Loucy (cell line): ENCODE measurements around the gene UBASH3A.

Experiments used
- H2AFZ ChIP-seq: fragments of 200-600 bp; sonication (generic); 2 replicates; pipeline ENCODE4 v1.6.0; 2016; ENCODE audit warnings: antibody characterized with exemption, mild to moderate bottlenecking, low read length, moderate library complexity
- H3F3A ChIP-seq: fragments of 200-600 bp; 2 replicates; pipeline ENCODE4 v1.6.0; 2016; ENCODE audit warnings: antibody characterized with exemption, low read depth, mild to moderate bottlenecking
- H3K27me3 ChIP-seq: fragments of 200-600 bp; sonication (generic); 2 replicates; pipeline ENCODE4 v1.6.1; 2014; ENCODE audit warnings: low read length, mild to moderate bottlenecking; ENCODE audit not compliant: insufficient read depth, poor library complexity, severe bottlenecking
- H3K36me3 ChIP-seq: fragments of 200-600 bp; sonication (generic); 2 replicates; pipeline ENCODE4 v1.6.1; 2016; ENCODE audit warnings: low read length; ENCODE audit not compliant: insufficient read depth
- H3K4me1 ChIP-seq: fragments of 200-600 bp; sonication (generic); 2 replicates; pipeline ENCODE4 v1.5.1; 2014; ENCODE audit warnings: low read length, mild to moderate bottlenecking; ENCODE audit not compliant: insufficient read depth, poor library complexity, severe bottlenecking
- H3K4me2 ChIP-seq: fragments of 200-600 bp; sonication (generic); 2 replicates; pipeline ENCODE4 v1.6.0; 2014; ENCODE audit warnings: antibody characterized with exemption, low read length, low read depth, mild to moderate bottlenecking; ENCODE audit not compliant: poor library complexity, severe bottlenecking
- H3K4me3 ChIP-seq: fragments of 200-600 bp; sonication (generic); 2 replicates; pipeline ENCODE4 v1.5.1; 2014; ENCODE audit warnings: low read length, mild to moderate bottlenecking, mixed read lengths; ENCODE audit not compliant: poor library complexity, severe bottlenecking
- H3K79me2 ChIP-seq: fragments of 200-600 bp; sonication (generic); 2 replicates; pipeline ENCODE4 v1.6.1; 2014; ENCODE audit warnings: low read length; ENCODE audit not compliant: insufficient read depth
- H3K9ac ChIP-seq: fragments of 200-600 bp; sonication (generic); 2 replicates; pipeline ENCODE4 v1.6.0; 2014; ENCODE audit warnings: mild to moderate bottlenecking, low read depth, low read length, moderate library complexity; ENCODE audit not compliant: poor library complexity, severe bottlenecking
- H3K9me2 ChIP-seq: fragments of 200-600 bp; sonication (generic); replicated peaks from 2 replicates; pipeline ENCODE4 v1.6.1; 2016; ENCODE audit warnings: low read depth, low read length, mixed read lengths
- H3K9me3 ChIP-seq: fragments of 200-600 bp; sonication (generic); 2 replicates; pipeline ENCODE4 v1.6.1; 2014; ENCODE audit warnings: mild to moderate bottlenecking, antibody characterized with exemption, low read length, low read depth; ENCODE audit not compliant: insufficient read depth
- H4K20me1 ChIP-seq: fragments of 200-600 bp; sonication (generic); 2 replicates; pipeline ENCODE4 v1.6.0; 2014; ENCODE audit warnings: antibody characterized with exemption, low read length, mild to moderate bottlenecking; ENCODE audit not compliant: insufficient read depth, poor library complexity, severe bottlenecking
- EZH2phosphoT487 ChIP-seq: fragments of 200-600 bp; IDR thresholded peaks from 2 replicates; pipeline ENCODE4 v1.6.1; 2018; ENCODE audit warnings: antibody characterized with exemption, mild to moderate bottlenecking, moderate library complexity, borderline replicate concordance
- TF ChIP-seq, protein P1 (sequence below): fragments of 200-600 bp; sonication (generic); conservative IDR thresholded peaks from 2 replicates; pipeline ENCODE4 v1.5.1; 2014; ENCODE audit warnings: mild to moderate bottlenecking, antibody characterized with exemption, low read length

Gene UBASH3A

DNA sequence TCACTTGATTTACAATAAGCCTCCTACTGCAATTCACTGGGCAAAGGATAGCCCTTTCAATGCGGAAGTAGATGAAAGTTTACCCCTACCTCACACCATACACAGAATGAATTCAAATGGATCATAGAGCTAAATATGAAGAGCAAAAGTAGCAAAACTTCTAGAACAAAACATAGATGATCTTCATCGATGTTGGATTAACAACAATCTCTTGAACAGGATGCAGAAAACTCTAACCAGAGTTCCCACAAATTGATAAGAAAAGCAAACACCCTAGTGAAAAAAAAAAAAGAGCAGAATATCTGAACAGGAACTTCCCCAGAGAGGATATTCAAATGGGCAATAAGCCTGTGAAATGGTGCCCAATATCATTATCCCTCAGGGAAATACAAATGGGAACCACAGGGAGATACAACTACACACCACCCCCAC, 1.9 kb upstream of the UBASH3A start:
- Histone ChIP-seq H3K36me3 (no peaks in the 10 kb centered on the region), H4K20me1 (no peaks in the 10 kb centered on the region), H3K9ac (no peak overlapping the region), H2AFZ (no peak overlapping the region), H3K27me3 (no peaks in the 10 kb centered on the region), H3K4me3 (no peak overlapping the region), H3K9me2 (no peaks in the 10 kb centered on the region), H3K4me2 (no peak overlapping the region), H3K9me3 (no peaks in the 10 kb centered on the region), H3K4me1 (peaks cover 72% of the 10 kb centered on the region), H3F3A (peaks cover 10% of the 10 kb centered on the region; the same call in 1 of the 2 replicates), H3K79me2 (peaks cover 25% of the 10 kb centered on the region)
- TF ChIP-seq, protein P1, sequence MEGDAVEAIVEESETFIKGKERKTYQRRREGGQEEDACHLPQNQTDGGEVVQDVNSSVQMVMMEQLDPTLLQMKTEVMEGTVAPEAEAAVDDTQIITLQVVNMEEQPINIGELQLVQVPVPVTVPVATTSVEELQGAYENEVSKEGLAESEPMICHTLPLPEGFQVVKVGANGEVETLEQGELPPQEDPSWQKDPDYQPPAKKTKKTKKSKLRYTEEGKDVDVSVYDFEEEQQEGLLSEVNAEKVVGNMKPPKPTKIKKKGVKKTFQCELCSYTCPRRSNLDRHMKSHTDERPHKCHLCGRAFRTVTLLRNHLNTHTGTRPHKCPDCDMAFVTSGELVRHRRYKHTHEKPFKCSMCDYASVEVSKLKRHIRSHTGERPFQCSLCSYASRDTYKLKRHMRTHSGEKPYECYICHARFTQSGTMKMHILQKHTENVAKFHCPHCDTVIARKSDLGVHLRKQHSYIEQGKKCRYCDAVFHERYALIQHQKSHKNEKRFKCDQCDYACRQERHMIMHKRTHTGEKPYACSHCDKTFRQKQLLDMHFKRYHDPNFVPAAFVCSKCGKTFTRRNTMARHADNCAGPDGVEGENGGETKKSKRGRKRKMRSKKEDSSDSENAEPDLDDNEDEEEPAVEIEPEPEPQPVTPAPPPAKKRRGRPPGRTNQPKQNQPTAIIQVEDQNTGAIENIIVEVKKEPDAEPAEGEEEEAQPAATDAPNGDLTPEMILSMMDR, result no peak
- TF ChIP-seq EZH2phosphoT487, result no peak

DNA sequence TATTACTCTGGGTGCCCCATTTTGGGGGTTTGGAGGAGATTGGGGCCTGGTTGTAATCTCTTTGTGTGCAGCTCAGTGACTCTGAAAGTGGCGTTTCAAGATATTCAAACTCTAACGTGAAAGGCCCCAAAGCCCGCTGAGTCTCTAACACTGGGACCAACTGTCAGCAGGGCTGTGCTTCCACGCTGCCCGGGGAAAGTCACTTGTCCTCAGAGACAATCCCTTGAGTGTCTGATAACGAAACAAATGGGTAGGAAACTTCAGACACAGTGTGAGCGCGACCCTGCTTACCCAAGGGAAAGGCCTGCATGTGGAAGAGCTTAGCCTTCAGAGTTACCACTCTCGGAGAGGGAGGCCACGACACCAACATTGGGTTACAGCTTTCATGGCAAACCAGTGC, 837 bp downstream of the UBASH3A start:
- Histone ChIP-seq H3K79me2 (peaks cover 49% of the 10 kb centered on the region), H2AFZ (no peak overlapping the region), H3K9me2 (no peaks in the 10 kb centered on the region), H3K4me3 (peak overlapping the region; percentile 71), H3K4me1 (peaks cover 72% of the 10 kb centered on the region), H3K27me3 (no peaks in the 10 kb centered on the region), H3F3A (peaks cover 10% of the 10 kb centered on the region; the same call in 1 of the 2 replicates), H4K20me1 (no peaks in the 10 kb centered on the region), H3K36me3 (peaks cover under 1% of the 10 kb centered on the region; the same call in 1 of the 2 replicates), H3K4me2 (peak overlapping the region; percentile 73), H3K9ac (peak overlapping the region; percentile 79), H3K9me3 (no peaks in the 10 kb centered on the region)
- TF ChIP-seq, protein P1, result no peak
- no peak for TF ChIP-seq EZH2phosphoT487

DNA sequence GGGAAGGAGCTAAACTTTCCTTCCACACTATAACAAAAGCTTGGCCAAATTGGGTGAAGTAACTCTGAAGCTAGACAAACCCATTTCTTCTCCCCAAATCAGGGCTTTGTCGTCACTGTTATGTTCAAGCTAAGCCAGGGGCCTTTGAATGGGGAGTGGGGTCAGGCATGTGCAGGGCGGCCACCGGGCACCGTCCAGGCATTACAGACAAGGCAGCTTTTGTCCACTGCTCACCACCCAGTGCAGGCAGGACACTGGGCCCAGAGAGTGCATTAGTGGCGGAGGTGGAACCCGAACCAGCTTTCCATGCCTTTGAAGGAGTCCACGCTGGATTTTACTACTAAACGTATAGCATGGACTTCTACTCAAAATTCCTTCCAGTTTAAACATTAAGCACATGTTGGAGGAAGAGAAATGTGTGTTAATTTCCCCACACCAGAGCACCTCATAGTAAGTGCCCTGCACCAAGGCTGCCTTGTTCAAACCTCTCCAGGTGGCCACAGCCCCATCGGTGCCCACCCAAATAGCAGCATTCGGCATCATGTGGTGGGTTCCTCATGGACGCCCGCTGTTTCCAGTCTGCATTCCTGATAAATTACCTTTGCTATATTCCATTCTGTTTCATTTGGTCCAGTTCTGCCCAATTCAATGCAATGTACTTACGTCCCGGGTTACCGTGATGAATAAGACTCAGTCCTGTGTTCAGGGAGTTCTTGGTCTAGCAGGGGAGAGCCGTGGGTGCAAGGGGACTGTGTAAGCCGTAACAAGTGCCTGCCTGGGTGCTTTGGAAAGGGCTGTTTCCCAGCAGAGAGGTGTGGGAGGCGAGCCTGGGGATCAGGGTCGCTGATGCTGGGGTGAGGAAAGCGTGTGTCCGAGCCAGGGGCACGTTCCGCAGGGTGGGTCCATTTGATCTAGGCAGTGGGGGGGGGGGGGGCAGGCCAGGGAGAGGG, 1.6 kb downstream of the UBASH3A start:
- peak overlapping the region; percentile 73 for H3K4me2 ChIP-seq
- H3K4me3 ChIP-seq, result peak overlapping the region; percentile 71
- H3K9me2 ChIP-seq, result no peaks in the 10 kb centered on the region
- H2AFZ ChIP-seq, result no peak overlapping the region
- peak overlapping the region; percentile 79 for H3K9ac ChIP-seq
- TF ChIP-seq, protein P1, result no peak
- no peak for TF ChIP-seq EZH2phosphoT487
- H3K4me1 ChIP-seq, result peaks cover 72% of the 10 kb centered on the region
- H3K79me2 ChIP-seq, result peaks cover 52% of the 10 kb centered on the region
- H3K36me3 ChIP-seq, result peaks cover 6% of the 10 kb centered on the region; the same call in 1 of the 2 replicates
- H3F3A ChIP-seq, result peaks cover 10% of the 10 kb centered on the region; the same call in 1 of the 2 replicates
- no peaks in the 10 kb centered on the region for H4K20me1 ChIP-seq
- no peaks in the 10 kb centered on the region for H3K9me3 ChIP-seq
- no peaks in the 10 kb centered on the region for H3K27me3 ChIP-seq
